ENCODE results near the gene IL1RAPL1. TPM values are rescaled to one million over a fixed set of nuclear protein-coding genes. Genes with fewer than 3 reads are reported as not detected.
A peak's percentile ranks its signal among the peaks of the same experiment; 100 is the strongest.

The IL1RAPL1 gene
- total and polyA plus RNA-seq, 8 donors, result 0.05 to 0.20 (median 0.09) TPM; not detected in 5

- no peak for DNase-seq
- 82 to 85% methylated on average over 1 of the region's 1 CpG for WGBS, 2 donors
- no peaks in the 10 kb centered on the region for H3K36me3 ChIP-seq
- no peaks in the 10 kb centered on the region for H3K9me3 ChIP-seq
- H3K4me1 ChIP-seq, result no peaks in the 10 kb centered on the region
- TF ChIP-seq, protein P1, sequence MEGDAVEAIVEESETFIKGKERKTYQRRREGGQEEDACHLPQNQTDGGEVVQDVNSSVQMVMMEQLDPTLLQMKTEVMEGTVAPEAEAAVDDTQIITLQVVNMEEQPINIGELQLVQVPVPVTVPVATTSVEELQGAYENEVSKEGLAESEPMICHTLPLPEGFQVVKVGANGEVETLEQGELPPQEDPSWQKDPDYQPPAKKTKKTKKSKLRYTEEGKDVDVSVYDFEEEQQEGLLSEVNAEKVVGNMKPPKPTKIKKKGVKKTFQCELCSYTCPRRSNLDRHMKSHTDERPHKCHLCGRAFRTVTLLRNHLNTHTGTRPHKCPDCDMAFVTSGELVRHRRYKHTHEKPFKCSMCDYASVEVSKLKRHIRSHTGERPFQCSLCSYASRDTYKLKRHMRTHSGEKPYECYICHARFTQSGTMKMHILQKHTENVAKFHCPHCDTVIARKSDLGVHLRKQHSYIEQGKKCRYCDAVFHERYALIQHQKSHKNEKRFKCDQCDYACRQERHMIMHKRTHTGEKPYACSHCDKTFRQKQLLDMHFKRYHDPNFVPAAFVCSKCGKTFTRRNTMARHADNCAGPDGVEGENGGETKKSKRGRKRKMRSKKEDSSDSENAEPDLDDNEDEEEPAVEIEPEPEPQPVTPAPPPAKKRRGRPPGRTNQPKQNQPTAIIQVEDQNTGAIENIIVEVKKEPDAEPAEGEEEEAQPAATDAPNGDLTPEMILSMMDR (IDR thresholded peaks at IDR 0.05), result no peak
- intact Hi-C loops (cut with DNase I), result no loop called here
- FAIRE-seq, result peak; percentile 85
- no peak overlapping the region for H3K27ac ChIP-seq
- H3K4me3 ChIP-seq, result no peak overlapping the region
- no peaks in the 10 kb centered on the region for H3K27me3 ChIP-seq
- ATAC-seq, result no peak
Measured at GRCh38 chrX:28802625-28803024, 215.4 kb downstream of the IL1RAPL1 start.

GRCh38 chrX:28835991-28836390 lies 248.7 kb downstream of the IL1RAPL1 start:
- FAIRE-seq (no peak), ATAC-seq (no peak), DNase-seq (no peak)
- peaks cover 0 to 7% (median 0%) of the 10 kb centered on the region in 4 donors for H3K27me3 ChIP-seq
- H3K9me3 ChIP-seq, result no peaks in the 10 kb centered on the region
- no peaks in the 10 kb centered on the region for H3K36me3 ChIP-seq
- no peak overlapping the region for H3K4me3 ChIP-seq
- no peak overlapping the region for H3K27ac ChIP-seq
- no peaks in the 10 kb centered on the region for H3K4me1 ChIP-seq
- intact Hi-C loops (cut with DNase I), result no loop called here
- WGBS, 2 donors, result 87 to 88% methylated on average over 1 of the region's 1 CpG
- TF ChIP-seq, protein P1 (IDR thresholded peaks at IDR 0.05), result no peak

DNA sequence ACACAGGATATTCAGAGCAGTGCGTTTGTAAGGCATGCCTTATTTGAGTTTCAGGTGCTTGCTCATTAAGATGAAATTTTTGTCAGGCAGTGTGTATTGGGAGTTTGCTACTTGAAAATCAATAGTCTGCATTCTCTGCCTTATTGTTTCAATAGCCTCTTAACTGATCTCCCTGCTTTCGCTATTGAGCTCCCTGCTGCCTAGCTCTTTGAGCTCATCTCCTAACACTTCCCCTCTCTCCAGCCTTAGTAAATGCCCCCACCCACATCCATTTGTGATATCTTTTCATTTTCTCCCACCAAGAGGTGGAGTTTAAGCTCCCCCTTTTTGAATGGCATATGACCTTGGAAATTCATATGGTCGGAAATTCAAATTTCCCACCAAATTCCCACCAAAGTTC lies 256.6 kb downstream of the IL1RAPL1 start:
- Histone ChIP-seq H3K27me3 (peaks cover 0 to 7% (median 0%) of the 10 kb centered on the region in 4 donors), H3K4me1 (no peaks in the 10 kb centered on the region), H3K36me3 (no peaks in the 10 kb centered on the region), H3K9me3 (no peaks in the 10 kb centered on the region), H3K4me3 (no peak overlapping the region), H3K27ac (no peak overlapping the region)
- intact Hi-C loops (cut with DNase I), result no loop called here
- TF ChIP-seq, protein P1 (IDR thresholded peaks at IDR 0.05), result no peak
- WGBS, 2 donors, result 44 to 57% methylated on average over 3 of the region's 3 CpGs
- DNase-seq (no peak), ATAC-seq (no peak), FAIRE-seq (no peak)

- H3K27ac ChIP-seq, result no peak overlapping the region
- no peak for DNase-seq
- whole genome bisulfite sequencing, 2 donors, result 44 to 66% methylated on average over 3 of the region's 3 CpGs
- peaks cover 0 to 3% (median 0%) of the 10 kb centered on the region in 3 donors for H3K4me1 ChIP-seq
- H3K36me3 ChIP-seq, result no peaks in the 10 kb centered on the region
- TF ChIP-seq, protein P1 (IDR thresholded peaks at IDR 0.05), result no peak
- FAIRE-seq, result no peak
- H3K4me3 ChIP-seq, result no peak overlapping the region
- ATAC-seq, result no peak
- H3K27me3 ChIP-seq, result no peaks in the 10 kb centered on the region
- no peaks in the 10 kb centered on the region for H3K9me3 ChIP-seq
- intact Hi-C loops (cut with DNase I), result no loop called here
Measured at GRCh38 chrX:28847423-28847822, 260.2 kb downstream of the IL1RAPL1 start.

GRCh38 chrX:28848707-28849106 lies 261.5 kb downstream of the IL1RAPL1 start:
- Histone ChIP-seq H3K27me3 (no peaks in the 10 kb centered on the region), H3K9me3 (no peaks in the 10 kb centered on the region), H3K27ac (no peak overlapping the region), H3K4me3 (no peak overlapping the region), H3K36me3 (no peaks in the 10 kb centered on the region), H3K4me1 (peaks cover 0 to 3% (median 0%) of the 10 kb centered on the region in 3 donors)
- intact Hi-C loops (cut with DNase I), result no loop called here
- 34 to 45% methylated on average over 3 of the region's 3 CpGs for WGBS, 2 donors
- DNase-seq (no peak), FAIRE-seq (no peak), ATAC-seq (peak in 1 of 4 donors; percentile 42)
- TF ChIP-seq, protein P1 (IDR thresholded peaks at IDR 0.05), result no peak
